CD4-positive, alpha-beta T cell treated with Interleukin-12 subunit alpha and Interleukin-12 subunit beta, for 1 hour (primary cell): ENCODE measurements around the gene TLE6.
"Not testable (repeated sequence)": the region's sequence is repeated elsewhere in the genome, so short reads cannot be mapped to it uniquely, and the experiment has no call there.

Experiments used
- DNase-seq: peaks from one replicate; pipeline ENCODE4 v3.0.0-alpha.2; 2020

The TLE6 gene

GRCh38 chr19:2977001-2977745, at the start of gene TLE6:
Gene TLE6 (plus strand): TSS chr19:2977564. CDS start chr19:2978234, 670 bp downstream.
- peak; percentile 95 for DNase-seq

GRCh38 chr19:2933490-2933910, 43.9 kb upstream of the TLE6 start:
- DNase-seq = no peak

- DNase-seq = not testable (repeated sequence)
Observed at GRCh38 chr19:2935863-2936262, 41.5 kb upstream of the TLE6 start.

GRCh38 chr19:2942928-2943640, 34.3 kb upstream of the TLE6 start:
- DNase-seq = no peak

GRCh38 chr19:2944403-2944774, 33.0 kb upstream of the TLE6 start:
- no peak for DNase-seq

GRCh38 chr19:2944775-2945574, 32.4 kb upstream of the TLE6 start, which contains the start of gene ZNF77:
Gene ZNF77 (minus strand): TSS chr19:2944971. CDS start chr19:2944840, 131 bp downstream.
- peak; percentile 99 for DNase-seq

- no peak for DNase-seq
Observed at GRCh38 chr19:2945575-2946184, 31.7 kb upstream of the TLE6 start.

GRCh38 chr19:2949939-2950285, 27.5 kb upstream of the TLE6 start:
- DNase-seq = no peak

- DNase-seq = peak; percentile 100
Observed at GRCh38 chr19:2950286-2951124, 26.9 kb upstream of the TLE6 start.

GRCh38 chr19:2952953-2953481, 24.3 kb upstream of the TLE6 start:
- DNase-seq = no peak

- no peak for DNase-seq
Observed at GRCh38 chr19:2957160-2957559, 20.2 kb upstream of the TLE6 start.

- no peak for DNase-seq
Observed at GRCh38 chr19:2960120-2960519, 17.2 kb upstream of the TLE6 start.

- DNase-seq = peak; percentile 84
Observed at GRCh38 chr19:2962018-2962670, 15.2 kb upstream of the TLE6 start.

GRCh38 chr19:2963122-2963521, 14.2 kb upstream of the TLE6 start:
- DNase-seq = no peak

- DNase-seq = not testable (repeated sequence)
Observed at GRCh38 chr19:2963631-2964030, 13.7 kb upstream of the TLE6 start.

- DNase-seq = no peak
Observed at GRCh38 chr19:2964874-2965273, 12.5 kb upstream of the TLE6 start.

- no peak for DNase-seq
Observed at GRCh38 chr19:2967972-2968371, 9.4 kb upstream of the TLE6 start.

GRCh38 chr19:2969104-2969504, 8.3 kb upstream of the TLE6 start:
- no peak for DNase-seq

GRCh38 chr19:2970201-2970835, 7.0 kb upstream of the TLE6 start:
- no peak for DNase-seq

GRCh38 chr19:2973229-2973628, 4.1 kb upstream of the TLE6 start:
- DNase-seq = no peak
